Activated T-helper 2 cell treated with anti-CD3 and anti-CD28 coated beads, Interferon-gamma antibody, Interleukin-2, Interleukin-4, amounts not matched to agents 10 μg/mL and 5 μg/mL and 100 μg/mL, durations not matched to agents 14 hours and 24 hours and 36 hours (primary cell): Measurements from ENCODE around the gene EMILIN3. TPM values are rescaled to one million over a fixed set of nuclear protein-coding genes. Genes with fewer than 3 reads are reported as not detected.

Experiments
- DNase-seq: peaks from one replicate; pipeline ENCODE4 v3.0.0; 2021; ENCODE audit warnings: low spot score
- H3K27ac Mint-ChIP-seq: one replicate; pipeline ENCODE4 v1.8.0; 2021; ENCODE audit warnings: mixed read lengths
- H3K27me3 Mint-ChIP-seq: one replicate; pipeline ENCODE4 v1.8.0; 2021; ENCODE audit warnings: low read depth, mixed read lengths
- H3K36me3 Mint-ChIP-seq: one replicate; pipeline ENCODE4 v1.8.0; 2021; ENCODE audit warnings: low read depth, mixed read lengths
- H3K4me1 Mint-ChIP-seq: one replicate; pipeline ENCODE4 v1.8.0; 2021; ENCODE audit warnings: low read depth, mixed read lengths
- H3K4me3 Mint-ChIP-seq: one replicate; pipeline ENCODE4 v1.8.0; 2021; ENCODE audit warnings: low read depth, mild to moderate bottlenecking, moderate library complexity, mixed read lengths
- H3K9me3 Mint-ChIP-seq: one replicate; pipeline ENCODE4 v1.8.0; 2021; ENCODE audit warnings: mixed read lengths
- intact Hi-C: fragments of 100-400 bp; cut with micrococcal nuclease; formaldehyde crosslinking; loops from one replicate; pipeline ENCODE4 v1.15.1; 2023
- total RNA-seq: library from RNA; stranded (reverse); gene quantifications from 2 replicates; pipeline ENCODE4 v1.2.3, GENCODE V29; 2022

The EMILIN3 gene
- total RNA-seq, 1 donor from 2014 or later, result not detected

GRCh38 chr20:41365777-41366545 lies 657 bp downstream of the EMILIN3 start:
- Mint-ChIP-seq H3K4me1 (no peaks in the 10 kb centered on the region), H3K9me3 (no peaks in the 10 kb centered on the region), H3K4me3 (no peak overlapping the region), H3K27me3 (peaks cover 33% of the 10 kb centered on the region), H3K36me3 (no peaks in the 10 kb centered on the region), H3K27ac (no peak overlapping the region)
- intact Hi-C loops, result no loop called here
- no peak for DNase-seq

- intact Hi-C loops, result no loop called here
- no peak for DNase-seq
- Mint-ChIP-seq H3K27ac (no peak overlapping the region), H3K36me3 (no peaks in the 10 kb centered on the region), H3K9me3 (no peaks in the 10 kb centered on the region), H3K4me1 (no peaks in the 10 kb centered on the region), H3K27me3 (peaks cover 33% of the 10 kb centered on the region), H3K4me3 (no peak overlapping the region)
Measured at GRCh38 chr20:41364967-41365765, 1.5 kb downstream of the EMILIN3 start.

- Mint-ChIP-seq H3K4me3 (no peak overlapping the region), H3K36me3 (no peaks in the 10 kb centered on the region), H3K27ac (no peak overlapping the region), H3K4me1 (no peaks in the 10 kb centered on the region), H3K9me3 (no peaks in the 10 kb centered on the region), H3K27me3 (peaks cover 29% of the 10 kb centered on the region)
- intact Hi-C loops, result no loop called here
- no peak for DNase-seq
Measured at GRCh38 chr20:41364236-41364855, 2.3 kb downstream of the EMILIN3 start.

- peaks cover 26% of the 10 kb centered on the region for H3K27me3 Mint-ChIP-seq
- H3K4me3 Mint-ChIP-seq, result no peak overlapping the region
- intact Hi-C loops, result no loop called here
- DNase-seq, result no peak
- no peaks in the 10 kb centered on the region for H3K9me3 Mint-ChIP-seq
- no peak overlapping the region for H3K27ac Mint-ChIP-seq
- H3K36me3 Mint-ChIP-seq, result no peaks in the 10 kb centered on the region
- H3K4me1 Mint-ChIP-seq, result no peaks in the 10 kb centered on the region
Measured at GRCh38 chr20:41363601-41364000, 3.0 kb downstream of the EMILIN3 start.

GRCh38 chr20:41362748-41363140 lies 3.9 kb downstream of the EMILIN3 start:
- H3K36me3 Mint-ChIP-seq, result no peaks in the 10 kb centered on the region
- no peaks in the 10 kb centered on the region for H3K9me3 Mint-ChIP-seq
- no peak overlapping the region for H3K27ac Mint-ChIP-seq
- DNase-seq, result no peak
- peaks cover 20% of the 10 kb centered on the region for H3K27me3 Mint-ChIP-seq
- H3K4me3 Mint-ChIP-seq, result no peak overlapping the region
- H3K4me1 Mint-ChIP-seq, result no peaks in the 10 kb centered on the region
- intact Hi-C loops, result no loop called here

GRCh38 chr20:41361757-41362747 lies 4.6 kb downstream of the EMILIN3 start:
- Mint-ChIP-seq H3K9me3 (no peaks in the 10 kb centered on the region), H3K36me3 (no peaks in the 10 kb centered on the region), H3K4me3 (no peak overlapping the region), H3K27me3 (peaks cover 13% of the 10 kb centered on the region), H3K4me1 (no peaks in the 10 kb centered on the region), H3K27ac (no peak overlapping the region)
- DNase-seq, result no peak
- intact Hi-C loops, result no loop called here

- Mint-ChIP-seq H3K9me3 (no peaks in the 10 kb centered on the region), H3K27me3 (peaks cover 12% of the 10 kb centered on the region), H3K36me3 (no peaks in the 10 kb centered on the region), H3K27ac (no peak overlapping the region), H3K4me3 (no peak overlapping the region), H3K4me1 (no peaks in the 10 kb centered on the region)
- intact Hi-C loops, result no loop called here
- no peak for DNase-seq
Measured at GRCh38 chr20:41360831-41361756, 5.5 kb downstream of the EMILIN3 start.

- Mint-ChIP-seq H3K27ac (no peak overlapping the region), H3K9me3 (no peaks in the 10 kb centered on the region), H3K27me3 (peaks cover 2% of the 10 kb centered on the region), H3K36me3 (no peaks in the 10 kb centered on the region), H3K4me3 (no peak overlapping the region), H3K4me1 (no peaks in the 10 kb centered on the region)
- intact Hi-C loops, result no loop called here
- no peak for DNase-seq
Measured at GRCh38 chr20:41359541-41360011, 7.0 kb downstream of the EMILIN3 start.

GRCh38 chr20:41358717-41359116 lies 7.9 kb downstream of the EMILIN3 start:
- DNase-seq, result no peak
- H3K9me3 Mint-ChIP-seq, result no peaks in the 10 kb centered on the region
- intact Hi-C loops, result no loop called here

GRCh38 chr20:41358230-41358629 lies 8.4 kb downstream of the EMILIN3 start:
- Mint-ChIP-seq H3K4me3 (no peak overlapping the region), H3K4me1 (no peaks in the 10 kb centered on the region), H3K27me3 (no peaks in the 10 kb centered on the region), H3K36me3 (no peaks in the 10 kb centered on the region), H3K9me3 (no peaks in the 10 kb centered on the region), H3K27ac (no peak overlapping the region)
- no peak for DNase-seq
- intact Hi-C loops, result no loop called here

More at GRCh38 chr20:41358717-41359116, 7.9 kb downstream of the EMILIN3 start:
- no peak overlapping the region for H3K27ac Mint-ChIP-seq
- no peak overlapping the region for H3K4me3 Mint-ChIP-seq
- no peaks in the 10 kb centered on the region for H3K4me1 Mint-ChIP-seq
- no peaks in the 10 kb centered on the region for H3K27me3 Mint-ChIP-seq
- no peaks in the 10 kb centered on the region for H3K36me3 Mint-ChIP-seq

GRCh38 chr20:41357424-41358163 lies 9.0 kb downstream of the EMILIN3 start:
- Mint-ChIP-seq H3K27me3 (no peaks in the 10 kb centered on the region), H3K36me3 (no peaks in the 10 kb centered on the region), H3K27ac (no peak overlapping the region), H3K4me3 (no peak overlapping the region), H3K9me3 (no peaks in the 10 kb centered on the region), H3K4me1 (no peaks in the 10 kb centered on the region)
- no peak for DNase-seq
- intact Hi-C loops, result no loop called here
